Gastrocnemius medialis (tissue), 4 donors: ENCODE results near the gene SLC44A1. TPM values are rescaled to one million over a fixed set of nuclear protein-coding genes. Genes with fewer than 3 reads are reported as not detected.

Source experiments
- ATAC-seq, 2 donors: fragments of 150-250 bp; one replicate each; pipeline ENCODE4 v1.9.1; 2016
- DNase-seq, 2 donors: peaks; one replicate each; pipeline ENCODE4 v3.0.0-alpha.2; 2019
- H3K27ac ChIP-seq, 4 donors: fragments of 200-600 bp; sonication (generic); 1 replicate in 1 of 4; 2 replicates in 3 of 4; pipeline ENCODE4 v1.5.1; 2016 to 2018; ENCODE audit warnings: mild to moderate bottlenecking in 2 of 4, moderate library complexity in 1 of 4
- H3K27me3 ChIP-seq, 3 donors: fragments of 200-600 bp; sonication (generic) in 2 of 3; 1 replicate in 1 of 3; 2 replicates in 2 of 3; pipeline versions ENCODE4 v1.5.1 to v1.6.0; 2016 to 2019; ENCODE audit warnings: mild to moderate bottlenecking in 1 of 3, moderate library complexity in 1 of 3
- H3K36me3 ChIP-seq, 2 donors: fragments of 200-600 bp; sonication (generic) in 1 of 2; one replicate each; pipeline ENCODE4 v1.5.1; 2017 to 2018
- H3K4me1 ChIP-seq, 2 donors: fragments of 200-600 bp; sonication (generic) in 1 of 2; one replicate each; pipeline ENCODE4 v1.5.1; 2016 to 2017; ENCODE audit warnings: mild to moderate bottlenecking in 2 of 2
- H3K4me3 ChIP-seq, 4 donors: fragments of 200-600 bp; sonication (generic) in 3 of 4; 1 replicate in 1 of 4; 2 replicates in 3 of 4; pipeline ENCODE4 v1.5.1; 2016 to 2019; ENCODE audit warnings: mild to moderate bottlenecking in 2 of 4
- H3K9me3 ChIP-seq, 3 donors: fragments of 200-600 bp; sonication (generic) in 2 of 3; 1 replicate in 1 of 3; 2 replicates in 2 of 3; pipeline ENCODE4 v1.5.1; 2016 to 2019
- CTCF ChIP-seq, 5 experiments: fragments of 450-650 bp in 3 of 5; fragments of 200-600 bp in 2 of 5; sonication (generic) in 2 of 5; IDR thresholded peaks in 4 of 5; conservative IDR thresholded peaks in 1 of 5; 1 replicate in 4 of 5; 2 replicates in 1 of 5; pipeline ENCODE4 v1.5.1; 2016 to 2019; ENCODE audit warnings: antibody characterized with exemption in 5 of 5, mild to moderate bottlenecking in 3 of 5, moderate library complexity in 3 of 5
- POLR2A ChIP-seq, 2 donors: fragments of 450-650 bp; IDR thresholded peaks; one replicate each; pipeline ENCODE4 v1.6.1; 2017; ENCODE audit warnings: antibody characterized with exemption in 2 of 2, mild to moderate bottlenecking in 2 of 2, moderate library complexity in 2 of 2
- in situ Hi-C, 4 donors: fragments of 200-750 bp; cut with MboI; loops; one replicate each; pipeline versions ENCODE4 v1.15.0 to v1.8.0; 2017; ENCODE audit warnings: low sequenced_read_pairs in 4 of 4
- intact Hi-C: fragments of 100-400 bp; cut with DNase I; formaldehyde crosslinking; loops from one replicate; pipeline ENCODE4 v1.15.1; 2023; ENCODE audit warnings: low total_unique reads
- total RNA-seq, 4 donors: library from RNA; depleted of rRNA; stranded (reverse); fragments of >200 nt; gene quantifications; one replicate each; pipeline versions ENCODE4 v1.1.0 to v1.2.3, GENCODE V29; 2016

The SLC44A1 gene
- total RNA-seq, 4 donors from 2014 or later = 5.4 to 15.9 (median 11.3) TPM

- DNase-seq (no peak), ATAC-seq (no peak)
- H3K27ac ChIP-seq = no peak overlapping the region
- no peaks in the 10 kb centered on the region for H3K36me3 ChIP-seq
- no peaks in the 10 kb centered on the region for H3K27me3 ChIP-seq
- H3K4me1 ChIP-seq = peaks cover 0 to 4% of the 10 kb centered on the region in 2 donors
- in situ Hi-C loops (loop anchor here in 3 of 4 donors (5.0 to 25.0 kb wide), 7 partner anchors 254 to 632 kb away; partner anchors contain the start of gene ABCA1 (in 1 of the 3)), intact Hi-C loops (loop anchor here (5.0 to 10.0 kb wide), 2 partner anchors 174 to 262 kb away; partner anchors contain the start of gene SLC44A1)
- no peaks in the 10 kb centered on the region for H3K9me3 ChIP-seq
- no peak overlapping the region for H3K4me3 ChIP-seq
- TF ChIP-seq CTCF (IDR thresholded peaks at IDR 0.05 in 4 of 5, conservative IDR thresholded peaks at IDR 0.05 in 1 of 5) (no peak), POLR2A (IDR thresholded peaks at IDR 0.05) (no peak)
Measured at GRCh38 chr9:105418588-105419500, 174.4 kb downstream of the SLC44A1 start.

- Histone ChIP-seq H3K9me3 (no peaks in the 10 kb centered on the region), H3K27ac (no peak overlapping the region), H3K4me1 (peaks cover 0 to 4% of the 10 kb centered on the region in 2 donors), H3K4me3 (no peak overlapping the region), H3K27me3 (no peaks in the 10 kb centered on the region), H3K36me3 (no peaks in the 10 kb centered on the region)
- DNase-seq = no peak
- in situ Hi-C loops = loop anchor here (5.0 to 25.0 kb wide), 8 partner anchors 55 to 633 kb away; partner anchors contain the start of gene ABCA1 (in 1 of the 4)
- no peak for ATAC-seq
- TF ChIP-seq POLR2A (IDR thresholded peaks at IDR 0.05) = no peak
- intact Hi-C loops = loop anchor here (5.0 to 10.0 kb wide), 2 partner anchors 175 to 263 kb away; partner anchors contain the start of gene SLC44A1
Measured at GRCh38 chr9:105419816-105420597, 175.6 kb downstream of the SLC44A1 start.

- in situ Hi-C loops (loop anchor here in 3 of 4 donors (10.0 to 25.0 kb wide), 4 partner anchors 54 to 634 kb away; no protein-coding TSS in a partner anchor), intact Hi-C loops (no loop called here)
- TF ChIP-seq POLR2A (IDR thresholded peaks at IDR 0.05) (no peak), CTCF (IDR thresholded peaks at IDR 0.05 in 4 of 5, conservative IDR thresholded peaks at IDR 0.05 in 1 of 5) (no peak)
- H3K4me3 ChIP-seq = no peak overlapping the region
- DNase-seq (no peak), ATAC-seq (no peak)
- no peak overlapping the region for H3K27ac ChIP-seq
- no peaks in the 10 kb centered on the region for H3K4me1 ChIP-seq
- no peaks in the 10 kb centered on the region for H3K9me3 ChIP-seq
- H3K36me3 ChIP-seq = no peaks in the 10 kb centered on the region
- H3K27me3 ChIP-seq = no peaks in the 10 kb centered on the region
Measured at GRCh38 chr9:105421154-105421553, 176.7 kb downstream of the SLC44A1 start.

GRCh38 chr9:105421864-105422263 lies 177.4 kb downstream of the SLC44A1 start:
- in situ Hi-C loops (loop anchor here in 3 of 4 donors (10.0 to 25.0 kb wide), 4 partner anchors 53 to 635 kb away; no protein-coding TSS in a partner anchor), intact Hi-C loops (no loop called here)
- no peaks in the 10 kb centered on the region for H3K9me3 ChIP-seq
- H3K4me3 ChIP-seq = no peak overlapping the region
- H3K27ac ChIP-seq = no peak overlapping the region
- no peaks in the 10 kb centered on the region for H3K36me3 ChIP-seq
- ATAC-seq (no peak), DNase-seq (no peak)
- no peaks in the 10 kb centered on the region for H3K4me1 ChIP-seq
- H3K27me3 ChIP-seq = no peaks in the 10 kb centered on the region
- TF ChIP-seq CTCF (IDR thresholded peaks at IDR 0.05 in 4 of 5, conservative IDR thresholded peaks at IDR 0.05 in 1 of 5) = no peak
- no peak for TF ChIP-seq POLR2A (IDR thresholded peaks at IDR 0.05)
